GM19023 (cell line): ENCODE measurements around the gene HES4.

Source experiments
- ATAC-seq: cut with Tn5 transposase; IDR thresholded peaks from one replicate; pipeline ENCODE4 v1.9.1; 2021; ENCODE audit warnings: mild to moderate bottlenecking, moderate library complexity; ENCODE audit not compliant: unreplicated experiment

The HES4 gene

DNA sequence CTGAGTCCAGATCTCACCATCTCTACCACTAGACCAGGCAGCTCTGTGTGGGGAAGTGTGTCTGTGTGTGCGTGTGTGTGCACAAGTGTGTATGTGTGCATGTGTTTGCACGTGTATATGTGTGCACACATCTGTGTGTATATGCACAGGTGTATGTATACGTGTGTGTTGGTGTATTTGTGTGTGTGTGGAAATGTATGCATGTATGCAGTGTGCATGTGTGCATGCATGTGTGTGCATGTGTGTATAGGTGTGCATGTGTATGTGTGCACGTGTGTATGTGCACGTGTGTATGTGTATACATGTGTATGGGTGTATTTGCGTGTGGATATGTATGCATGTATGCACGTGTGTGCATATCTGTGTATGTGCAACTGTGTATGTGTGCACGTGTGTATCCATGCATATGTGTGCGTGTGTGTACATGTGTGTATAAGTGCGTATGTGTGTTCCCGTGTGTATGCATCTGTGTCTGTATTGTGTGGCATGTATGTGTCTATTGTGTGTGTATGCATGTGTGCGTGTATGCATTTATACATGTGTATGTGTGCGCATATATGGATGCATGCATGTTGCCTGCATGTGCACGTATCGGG is 30.5 kb downstream of the HES4 start:
- no peak for ATAC-seq

- no peak for ATAC-seq
Observed at GRCh38 chr1:967466-968343, 32.2 kb downstream of the HES4 start.

- peak; percentile 67 for ATAC-seq
Observed at GRCh38 chr1:966704-967300, 33.1 kb downstream of the HES4 start.

GRCh38 chr1:966135-966703 is 33.7 kb downstream of the HES4 start, which contains the start of gene PLEKHN1:
TSS of gene PLEKHN1 (plus strand) at chr1:966482. CDS start at chr1:966532, 50 bp downstream.
- peak; percentile 41 for ATAC-seq

GRCh38 chr1:965526-966134 is 34.3 kb downstream of the HES4 start:
- ATAC-seq: no peak

GRCh38 chr1:964691-965525 is 35.0 kb downstream of the HES4 start:
- no peak for ATAC-seq

GRCh38 chr1:963746-964525 is 36.0 kb downstream of the HES4 start:
- ATAC-seq: no peak

- no peak for ATAC-seq
Observed at GRCh38 chr1:963301-963651, 36.6 kb downstream of the HES4 start.

- ATAC-seq: no peak
Observed at GRCh38 chr1:962381-963300, 37.3 kb downstream of the HES4 start.

DNA sequence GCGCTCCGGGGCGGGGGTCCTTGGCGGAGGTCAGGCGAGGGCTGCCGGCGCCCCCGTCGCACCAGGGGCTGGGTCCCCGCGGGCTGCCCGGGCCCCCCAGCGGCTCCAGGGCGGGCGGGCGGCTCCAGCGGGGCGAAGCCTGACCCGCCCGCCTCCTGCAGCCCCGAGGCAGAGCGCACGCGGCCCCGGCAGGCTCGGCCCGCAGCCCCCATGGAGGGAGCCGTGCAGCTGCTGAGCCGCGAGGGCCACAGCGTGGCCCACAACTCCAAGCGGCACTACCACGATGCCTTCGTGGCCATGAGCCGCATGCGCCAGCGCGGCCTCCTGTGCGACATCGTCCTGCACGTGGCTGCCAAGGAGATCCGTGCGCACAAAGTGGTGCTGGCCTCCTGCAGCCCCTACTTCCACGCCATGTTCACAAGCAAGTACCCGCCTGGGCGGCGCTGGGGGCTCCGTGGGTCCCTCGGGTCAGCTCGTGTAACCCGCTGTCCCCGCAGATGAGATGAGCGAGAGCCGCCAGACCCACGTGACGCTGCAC is 38.7 kb downstream of the HES4 start:
- no peak for ATAC-seq

DNA sequence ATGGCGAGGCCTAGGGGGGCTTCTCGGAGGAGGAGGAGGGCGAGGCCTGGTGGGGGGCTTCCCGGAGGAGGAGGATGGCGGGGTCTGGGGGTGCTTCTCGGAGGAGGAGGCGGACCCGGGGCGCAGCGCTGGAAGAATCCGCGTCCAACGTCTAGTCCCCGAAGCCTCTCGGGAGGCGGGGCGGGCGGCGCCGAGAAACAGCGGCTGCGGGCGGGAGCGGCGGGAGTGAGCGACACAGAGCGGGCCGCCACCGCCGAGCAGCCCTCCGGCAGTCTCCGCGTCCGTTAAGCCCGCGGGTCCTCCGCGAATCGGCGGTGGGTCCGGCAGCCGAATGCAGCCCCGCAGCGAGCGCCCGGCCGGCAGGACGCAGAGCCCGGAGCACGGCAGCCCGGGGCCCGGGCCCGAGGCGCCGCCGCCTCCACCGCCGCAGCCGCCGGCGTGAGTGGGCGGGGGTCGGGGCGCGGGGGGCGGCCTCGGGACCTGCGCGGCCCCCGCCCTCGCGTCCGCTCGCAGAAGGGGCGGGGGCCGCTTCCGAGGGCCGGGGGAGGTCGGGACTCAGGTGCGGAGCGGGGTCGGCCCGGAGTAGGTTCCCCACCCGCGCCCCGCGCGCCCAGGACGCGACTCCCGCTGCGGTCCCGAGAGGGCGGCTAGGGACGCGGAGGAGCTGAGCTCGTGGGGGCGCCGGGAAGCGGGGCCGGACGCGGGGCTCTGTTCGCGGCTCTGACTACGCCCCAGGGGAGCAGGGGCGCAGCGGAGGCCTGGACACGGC is 39.4 kb downstream of the HES4 start, which contains the start of gene KLHL17:
TSS of gene KLHL17 (plus strand) at position 222 of the 769 bp plus-strand sequence. CDS start at position 332, 110 bp downstream.
- no peak for ATAC-seq

GRCh38 chr1:959731-960362 is 40.0 kb downstream of the HES4 start:
- no peak for ATAC-seq

GRCh38 chr1:958823-959730 is 40.8 kb downstream of the HES4 start, which contains the start of gene NOC2L:
TSS of gene NOC2L (minus strand) at chr1:959256. CDS start at chr1:959240, 16 bp downstream.
- ATAC-seq: peak; percentile 83

- no peak for ATAC-seq
Observed at GRCh38 chr1:956636-957035, 43.3 kb downstream of the HES4 start.

- no peak for ATAC-seq
Observed at GRCh38 chr1:955474-955873, 44.4 kb downstream of the HES4 start.

GRCh38 chr1:954927-955326 is 45.0 kb downstream of the HES4 start:
- ATAC-seq: no peak
